ENCODE data around the gene PRR35. TPM values are rescaled to one million over a fixed set of nuclear protein-coding genes. Genes with fewer than 3 reads are reported as not detected.

Gene PRR35
- total RNA-seq, 6 experiments from 2014 or later, result not detected

DNA sequence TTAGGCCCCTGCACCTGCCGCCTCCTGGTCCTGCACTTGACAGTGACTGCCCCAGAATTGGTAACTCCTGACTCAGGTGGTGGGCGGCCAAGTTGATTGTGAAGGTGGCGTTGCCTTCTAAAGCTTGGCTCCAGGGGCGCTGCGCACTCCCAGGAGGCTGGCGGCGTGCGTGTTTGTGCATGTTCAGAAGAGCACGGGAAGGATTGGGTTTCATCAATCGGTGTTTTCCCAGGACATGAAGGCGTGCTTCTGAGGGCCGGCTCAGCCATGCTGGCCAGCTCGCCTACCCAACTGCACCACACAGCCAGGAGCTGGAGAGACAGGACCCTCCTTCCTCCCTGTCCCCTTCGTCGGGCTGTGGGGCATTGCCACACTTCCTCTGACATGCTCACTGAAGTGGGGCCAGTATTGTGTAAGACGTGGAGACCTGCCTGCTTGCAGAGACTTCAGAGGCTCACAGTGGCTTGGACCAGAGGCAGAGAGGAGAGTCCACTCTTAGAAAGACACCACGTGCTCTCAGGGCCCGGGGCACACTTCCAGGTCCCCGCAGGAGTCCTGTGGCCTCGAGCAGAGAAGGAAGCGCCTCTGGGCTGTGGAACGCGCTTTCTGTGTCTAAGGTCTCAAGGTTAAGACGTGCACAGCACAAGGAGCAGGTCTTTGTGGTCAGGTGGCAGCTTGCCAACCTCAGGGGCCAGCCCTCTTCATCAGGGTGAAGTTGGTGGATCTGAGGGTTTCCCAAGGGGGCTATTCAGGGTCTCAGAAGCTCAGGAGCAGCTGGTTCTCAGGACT, 32.5 kb downstream of the PRR35 start:
- Mint-ChIP-seq H3K27ac (no peak overlapping the region), H3K4me3 (no peak overlapping the region), H3K4me1 (ENCODE audit: low read depth) (peaks cover 19% of the 10 kb centered on the region), H3K36me3 (ENCODE audit: low read depth) (peaks cover 9% of the 10 kb centered on the region), H3K9me3 (no peaks in the 10 kb centered on the region), H3K27me3 (ENCODE audit: insufficient read depth) (peaks cover 5% of the 10 kb centered on the region)
- no peak for DNase-seq
- TF ChIP-seq, protein P1, sequence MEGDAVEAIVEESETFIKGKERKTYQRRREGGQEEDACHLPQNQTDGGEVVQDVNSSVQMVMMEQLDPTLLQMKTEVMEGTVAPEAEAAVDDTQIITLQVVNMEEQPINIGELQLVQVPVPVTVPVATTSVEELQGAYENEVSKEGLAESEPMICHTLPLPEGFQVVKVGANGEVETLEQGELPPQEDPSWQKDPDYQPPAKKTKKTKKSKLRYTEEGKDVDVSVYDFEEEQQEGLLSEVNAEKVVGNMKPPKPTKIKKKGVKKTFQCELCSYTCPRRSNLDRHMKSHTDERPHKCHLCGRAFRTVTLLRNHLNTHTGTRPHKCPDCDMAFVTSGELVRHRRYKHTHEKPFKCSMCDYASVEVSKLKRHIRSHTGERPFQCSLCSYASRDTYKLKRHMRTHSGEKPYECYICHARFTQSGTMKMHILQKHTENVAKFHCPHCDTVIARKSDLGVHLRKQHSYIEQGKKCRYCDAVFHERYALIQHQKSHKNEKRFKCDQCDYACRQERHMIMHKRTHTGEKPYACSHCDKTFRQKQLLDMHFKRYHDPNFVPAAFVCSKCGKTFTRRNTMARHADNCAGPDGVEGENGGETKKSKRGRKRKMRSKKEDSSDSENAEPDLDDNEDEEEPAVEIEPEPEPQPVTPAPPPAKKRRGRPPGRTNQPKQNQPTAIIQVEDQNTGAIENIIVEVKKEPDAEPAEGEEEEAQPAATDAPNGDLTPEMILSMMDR (IDR thresholded peaks at IDR 0.05), result no peak

DNA sequence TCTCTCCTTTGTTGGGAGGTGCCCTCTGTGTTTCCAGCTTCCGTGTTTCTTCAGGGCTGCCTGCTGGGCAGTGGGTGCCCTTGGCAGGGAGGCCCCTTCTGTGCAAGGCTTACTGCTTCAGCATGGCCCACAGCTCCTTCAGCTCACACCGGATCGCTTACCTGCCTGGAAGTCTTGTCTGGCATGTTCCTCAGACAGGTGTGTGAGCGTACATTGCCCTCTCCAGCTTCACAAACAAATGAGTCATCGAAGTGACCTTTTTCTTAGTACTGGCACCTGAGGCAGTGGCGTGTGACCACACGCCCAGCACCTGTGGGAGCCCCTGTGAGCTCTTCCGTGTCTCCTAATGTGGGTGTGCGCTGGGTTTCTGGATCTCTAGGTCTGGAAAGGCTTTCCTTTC, 33.2 kb downstream of the PRR35 start:
- Mint-ChIP-seq H3K27me3 (ENCODE audit: insufficient read depth) (peaks cover 5% of the 10 kb centered on the region), H3K27ac (no peak overlapping the region), H3K36me3 (ENCODE audit: low read depth) (peaks cover 9% of the 10 kb centered on the region), H3K4me3 (no peak overlapping the region), H3K4me1 (ENCODE audit: low read depth) (peaks cover 18% of the 10 kb centered on the region), H3K9me3 (no peaks in the 10 kb centered on the region)
- DNase-seq, result no peak
- TF ChIP-seq, protein P1 (IDR thresholded peaks at IDR 0.05), result no peak

DNA sequence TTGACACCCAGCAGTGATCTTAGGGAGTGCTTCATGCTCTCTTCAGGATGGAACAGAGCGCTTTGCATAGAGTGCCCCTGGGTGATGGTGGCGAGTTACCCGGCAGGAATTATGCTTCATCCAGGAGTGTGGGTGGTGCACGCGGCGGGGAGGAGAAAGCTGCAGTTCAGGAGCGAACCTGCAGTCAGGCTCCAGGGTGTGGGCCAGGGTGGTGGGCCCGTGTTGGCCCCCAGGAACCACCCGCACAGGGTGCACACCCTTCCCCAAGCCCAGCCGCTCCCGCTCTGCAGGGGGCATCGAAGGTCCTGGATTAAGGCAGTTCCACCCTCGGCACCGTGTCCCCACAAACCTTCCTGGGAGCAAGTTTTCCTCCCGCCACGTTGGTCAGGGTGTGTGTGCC, 33.6 kb downstream of the PRR35 start:
- Mint-ChIP-seq H3K36me3 (ENCODE audit: low read depth) (peaks cover 9% of the 10 kb centered on the region), H3K4me1 (ENCODE audit: low read depth) (peaks cover 18% of the 10 kb centered on the region), H3K27me3 (ENCODE audit: insufficient read depth) (peaks cover 5% of the 10 kb centered on the region), H3K9me3 (no peaks in the 10 kb centered on the region), H3K27ac (no peak overlapping the region), H3K4me3 (no peak overlapping the region)
- DNase-seq, result no peak
- TF ChIP-seq, protein P1 (IDR thresholded peaks at IDR 0.05), result no peak

DNA sequence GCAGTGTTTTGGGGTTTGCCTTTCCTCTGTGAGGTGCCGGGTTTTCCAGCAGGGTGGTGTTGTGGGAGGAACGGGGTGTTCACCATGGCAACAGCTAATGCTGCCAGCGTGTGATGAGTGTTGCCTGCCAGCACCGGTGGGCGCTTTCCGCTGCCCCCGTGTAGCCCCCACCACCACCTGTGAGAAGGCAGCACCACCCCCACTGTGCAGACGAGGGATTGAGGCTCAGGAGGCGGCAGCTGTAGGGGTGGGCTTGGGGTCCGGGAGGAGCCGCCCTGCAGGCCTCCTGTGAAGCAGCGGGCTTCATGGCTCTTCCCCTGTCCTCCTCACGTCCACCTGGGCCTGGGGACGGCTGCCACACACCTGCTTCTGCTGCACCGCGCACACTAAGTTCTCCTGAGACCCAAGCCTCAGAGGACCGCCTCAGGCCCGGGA, 34.9 kb downstream of the PRR35 start:
- TF ChIP-seq, protein P1 (IDR thresholded peaks at IDR 0.05), result no peak
- DNase-seq, result no peak
- Mint-ChIP-seq H3K36me3 (ENCODE audit: low read depth) (peaks cover 9% of the 10 kb centered on the region), H3K27me3 (ENCODE audit: insufficient read depth) (no peaks in the 10 kb centered on the region; the same call in 1 of the 2 replicates), H3K9me3 (no peaks in the 10 kb centered on the region), H3K4me3 (no peak overlapping the region), H3K4me1 (ENCODE audit: low read depth) (peaks cover 18% of the 10 kb centered on the region), H3K27ac (no peak overlapping the region)

DNA sequence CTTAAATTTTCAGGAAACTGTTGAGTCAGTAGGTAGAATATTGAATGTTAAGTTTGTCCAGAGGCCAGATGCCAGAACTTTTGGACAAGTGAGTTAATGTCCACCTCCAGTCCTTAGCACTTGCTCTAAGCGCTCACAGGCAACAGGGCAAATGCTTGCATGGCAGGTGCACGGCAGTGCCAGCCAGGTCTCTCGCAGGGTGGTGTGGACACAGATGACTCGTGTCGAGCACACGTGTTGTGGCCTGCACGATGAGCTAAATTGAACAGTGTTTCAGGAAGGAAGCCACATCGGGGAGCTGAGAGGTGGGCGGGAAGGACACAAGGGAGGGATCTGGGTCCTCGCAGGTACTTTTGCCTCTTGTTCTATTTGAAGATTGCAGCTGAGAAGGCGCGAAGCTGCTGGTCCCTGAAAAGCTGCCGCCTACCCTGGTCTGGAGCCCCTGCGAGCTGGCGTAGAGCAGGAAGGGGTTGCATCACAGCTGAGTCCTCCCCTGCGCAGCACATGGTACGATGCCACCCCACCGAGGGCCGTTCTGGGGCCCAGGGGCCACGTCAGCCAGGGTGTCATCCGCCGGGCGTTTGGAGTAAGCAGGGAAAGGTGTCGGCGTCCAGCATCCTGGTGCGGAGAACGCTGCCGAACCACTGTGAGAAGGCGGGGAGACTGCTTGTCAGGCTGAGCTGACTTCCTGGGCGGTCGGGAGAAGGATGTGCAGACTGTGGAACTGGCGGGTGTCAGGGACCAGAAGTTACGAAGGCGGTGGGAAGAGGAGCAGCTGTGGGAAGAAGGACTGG, 35.9 kb downstream of the PRR35 start:
- Mint-ChIP-seq H3K9me3 (no peaks in the 10 kb centered on the region), H3K27ac (no peak overlapping the region), H3K4me3 (no peak overlapping the region), H3K27me3 (ENCODE audit: insufficient read depth) (no peaks in the 10 kb centered on the region; the same call in 1 of the 2 replicates), H3K4me1 (ENCODE audit: low read depth) (peaks cover 11% of the 10 kb centered on the region), H3K36me3 (ENCODE audit: low read depth) (peaks cover 9% of the 10 kb centered on the region)
- TF ChIP-seq, protein P1 (IDR thresholded peaks at IDR 0.05), result no peak
- no peak for DNase-seq
